A549 treated with ZK216348 at 1 μM for 4 hours (cell line): ENCODE results near the gene ADAMTS12. TPM values are rescaled to one million over a fixed set of nuclear protein-coding genes. Genes with fewer than 3 reads are reported as not detected.

Source experiments
- total RNA-seq: library from RNA; stranded (reverse); fragments of 200-300 nt; extraction: Qiagen RNA extraction; gene quantifications from 5 replicates; pipeline ENCODE4 v1.2.3, GENCODE V29; 2022; ENCODE audit warnings: low read depth

Gene ADAMTS12
- total RNA-seq = 6.3 to 7.7 TPM (median 6.8 TPM) in 5 replicates

GRCh38 chr5:33891788-33892619 lies at the start of gene ADAMTS12:
ADAMTS12 (minus strand) TSS chr5:33891990; CDS start chr5:33891856, 134 bp downstream.

GRCh38 chr5:33936381-33937016 lies 44.7 kb upstream of the ADAMTS12 start, which contains the start of gene RXFP3:
RXFP3 (plus strand) TSS chr5:33936386; CDS start chr5:33936741, 355 bp downstream.

Other genes with a start within 250 kb of the ADAMTS12 start
- not detected in 5 replicates for gene RXFP3, start 44.4 kb upstream of the ADAMTS12 start, total RNA-seq
- gene SLC45A2, start 92.7 kb upstream of the ADAMTS12 start, total RNA-seq = not detected in 5 replicates
- gene AMACR, start 116.1 kb upstream of the ADAMTS12 start, total RNA-seq = 14.0 to 17.7 TPM (median 16.9 TPM) in 5 replicates
- gene C1QTNF3, start 151.2 kb upstream of the ADAMTS12 start, total RNA-seq = 0.09 to 0.33 TPM (median 0.13 TPM) in 4 of 5 replicates, not detected in the other